HG02884 (cell line): Measurements from ENCODE around the gene ARID1B.

ENCODE experiments used
- ATAC-seq: cut with Tn5 transposase; IDR thresholded peaks from one replicate; pipeline ENCODE4 v1.9.1; 2021; ENCODE audit warnings: mild to moderate bottlenecking, moderate library complexity; ENCODE audit not compliant: unreplicated experiment

ARID1B gene

GRCh38 chr6:156876302-156876701 lies 99.1 kb downstream of the ARID1B start:
- no peak for ATAC-seq

GRCh38 chr6:156877126-156877863 lies 100.1 kb downstream of the ARID1B start:
- ATAC-seq = no peak

GRCh38 chr6:156878681-156879080 lies 101.5 kb downstream of the ARID1B start:
- no peak for ATAC-seq

GRCh38 chr6:156879186-156879585 lies 102.0 kb downstream of the ARID1B start:
- ATAC-seq = no peak

GRCh38 chr6:156879591-156879990 lies 102.4 kb downstream of the ARID1B start:
- ATAC-seq = no peak

- ATAC-seq = no peak
Observed at GRCh38 chr6:156880913-156881312, 103.7 kb downstream of the ARID1B start.

- no peak for ATAC-seq
Observed at GRCh38 chr6:156881687-156882629, 104.8 kb downstream of the ARID1B start.

GRCh38 chr6:156883497-156884252 lies 106.5 kb downstream of the ARID1B start:
- peak; percentile 53 for ATAC-seq

GRCh38 chr6:156884306-156884705 lies 107.1 kb downstream of the ARID1B start:
- no peak for ATAC-seq

- ATAC-seq = no peak
Observed at GRCh38 chr6:156885562-156885961, 108.4 kb downstream of the ARID1B start.

- ATAC-seq = no peak
Observed at GRCh38 chr6:156886409-156886808, 109.2 kb downstream of the ARID1B start.

- no peak for ATAC-seq
Observed at GRCh38 chr6:156887623-156888269, 110.6 kb downstream of the ARID1B start.

- no peak for ATAC-seq
Observed at GRCh38 chr6:156889469-156889868, 112.3 kb downstream of the ARID1B start.

GRCh38 chr6:156889986-156890385 lies 112.8 kb downstream of the ARID1B start:
- no peak for ATAC-seq

GRCh38 chr6:156890627-156891314 lies 113.6 kb downstream of the ARID1B start:
- no peak for ATAC-seq

- no peak for ATAC-seq
Observed at GRCh38 chr6:156897907-156898531, 120.8 kb downstream of the ARID1B start.

- no peak for ATAC-seq
Observed at GRCh38 chr6:156899071-156899470, 121.9 kb downstream of the ARID1B start.

- ATAC-seq = no peak
Observed at GRCh38 chr6:156899532-156900135, 122.5 kb downstream of the ARID1B start.

- ATAC-seq = no peak
Observed at GRCh38 chr6:156900292-156900691, 123.1 kb downstream of the ARID1B start.
